ENCODE measurements around the gene PRKN. TPM values are rescaled to one million over a fixed set of nuclear protein-coding genes. Genes with fewer than 3 reads are reported as not detected.

Gene PRKN
- total RNA-seq, 1 donor from 2014 or later, result 1.3 TPM

GRCh38 chr6:162736961-162737360, 9.4 kb upstream of the PRKN start:
- no peaks in the 10 kb centered on the region for H3K36me3 ChIP-seq (ENCODE audit: insufficient read depth, low read length)
- Mint-ChIP-seq H3K27ac (ENCODE audit: unreplicated experiment) (no peak overlapping the region), H3K27me3 (ENCODE audit: low read depth, unreplicated experiment) (no peaks in the 10 kb centered on the region), H3K4me1 (ENCODE audit: low read depth, unreplicated experiment) (no peaks in the 10 kb centered on the region), H3K9me3 (ENCODE audit: unreplicated experiment) (no peaks in the 10 kb centered on the region), H3K36me3 (ENCODE audit: low read depth, unreplicated experiment) (no peaks in the 10 kb centered on the region), H3K4me3 (ENCODE audit: unreplicated experiment) (no peak overlapping the region)
- FAIRE-seq (no peak), DNase-seq (ENCODE audit: low read depth) (no peak)
- H3K4me1 ChIP-seq (ENCODE audit: insufficient read depth, low read length), result no peaks in the 10 kb centered on the region
- no peak overlapping the region for H3K4me3 ChIP-seq (ENCODE audit: insufficient read depth, low read depth, low read length)
- H3K27ac ChIP-seq (ENCODE audit: low read depth, low read length), result no peak overlapping the region
- H3K27me3 ChIP-seq (ENCODE audit: insufficient read depth, low read length), result no peaks in the 10 kb centered on the region
- no peak for TF ChIP-seq CTCF (IDR thresholded peaks at IDR 0.05; ENCODE audit: insufficient read depth, low read depth, low read length)
- TF ChIP-seq EZH2 (IDR thresholded peaks at IDR 0.05; ENCODE audit: insufficient read depth, low read length), result no peak
- no peaks in the 10 kb centered on the region for H4K20me1 ChIP-seq (ENCODE audit: insufficient read depth, low read length)
- H3K9ac ChIP-seq (ENCODE audit: low read length), result no peak overlapping the region
- no peaks in the 10 kb centered on the region for H3K79me2 ChIP-seq (ENCODE audit: insufficient read depth, low read length)
- no peaks in the 10 kb centered on the region for H3K9me3 ChIP-seq (ENCODE audit: insufficient read depth, low read depth, low read length)
- H2AFZ ChIP-seq (ENCODE audit: low read depth, low read length), result no peak overlapping the region
- no peak overlapping the region for H3K4me2 ChIP-seq (ENCODE audit: low read length)

DNA sequence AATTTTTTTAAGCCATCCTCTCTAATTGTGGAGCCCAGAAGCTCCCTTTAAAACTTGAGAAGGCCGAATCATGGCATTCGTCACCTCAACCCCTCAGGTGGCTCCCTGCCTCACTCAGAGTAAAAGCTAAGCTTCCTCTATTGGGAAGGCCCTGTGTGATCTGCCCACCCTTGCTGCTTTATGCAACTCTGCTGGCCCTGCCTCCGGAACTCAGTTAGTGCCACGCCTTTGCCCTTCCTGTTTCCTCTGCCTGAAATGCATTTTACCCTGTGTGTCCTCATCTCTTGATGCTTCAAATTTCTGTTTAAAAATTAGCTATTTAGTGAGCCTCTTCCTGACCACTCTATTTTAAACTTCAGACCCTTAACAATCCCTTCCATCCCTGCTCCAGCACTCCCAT, 5.9 kb upstream of the PRKN start:
- TF ChIP-seq EZH2 (IDR thresholded peaks at IDR 0.05; ENCODE audit: insufficient read depth, low read length) (no peak), CTCF (IDR thresholded peaks at IDR 0.05; ENCODE audit: insufficient read depth, low read depth, low read length) (no peak)
- H3K4me3 Mint-ChIP-seq (ENCODE audit: unreplicated experiment), result no peak overlapping the region
- no peaks in the 10 kb centered on the region for H3K9me3 Mint-ChIP-seq (ENCODE audit: unreplicated experiment)
- Histone ChIP-seq H3K9ac (ENCODE audit: low read length) (no peak overlapping the region), H3K4me3 (ENCODE audit: insufficient read depth, low read depth, low read length) (no peak overlapping the region), H4K20me1 (ENCODE audit: insufficient read depth, low read length) (no peaks in the 10 kb centered on the region), H3K4me2 (ENCODE audit: low read length) (no peak overlapping the region), H3K36me3 (ENCODE audit: insufficient read depth, low read length) (no peaks in the 10 kb centered on the region), H3K9me3 (ENCODE audit: insufficient read depth, low read depth, low read length) (no peaks in the 10 kb centered on the region), H3K4me1 (ENCODE audit: insufficient read depth, low read length) (no peaks in the 10 kb centered on the region), H2AFZ (ENCODE audit: low read depth, low read length) (no peak overlapping the region), H3K27me3 (ENCODE audit: insufficient read depth, low read length) (no peaks in the 10 kb centered on the region), H3K27ac (ENCODE audit: low read depth, low read length) (no peak overlapping the region), H3K79me2 (ENCODE audit: insufficient read depth, low read length) (no peaks in the 10 kb centered on the region)
- DNase-seq (ENCODE audit: low read depth), result no peak
- no peaks in the 10 kb centered on the region for H3K27me3 Mint-ChIP-seq (ENCODE audit: low read depth, unreplicated experiment)
- no peaks in the 10 kb centered on the region for H3K4me1 Mint-ChIP-seq (ENCODE audit: low read depth, unreplicated experiment)
- no peak overlapping the region for H3K27ac Mint-ChIP-seq (ENCODE audit: unreplicated experiment)
- no peak for FAIRE-seq
- H3K36me3 Mint-ChIP-seq (ENCODE audit: low read depth, unreplicated experiment), result no peaks in the 10 kb centered on the region

DNA sequence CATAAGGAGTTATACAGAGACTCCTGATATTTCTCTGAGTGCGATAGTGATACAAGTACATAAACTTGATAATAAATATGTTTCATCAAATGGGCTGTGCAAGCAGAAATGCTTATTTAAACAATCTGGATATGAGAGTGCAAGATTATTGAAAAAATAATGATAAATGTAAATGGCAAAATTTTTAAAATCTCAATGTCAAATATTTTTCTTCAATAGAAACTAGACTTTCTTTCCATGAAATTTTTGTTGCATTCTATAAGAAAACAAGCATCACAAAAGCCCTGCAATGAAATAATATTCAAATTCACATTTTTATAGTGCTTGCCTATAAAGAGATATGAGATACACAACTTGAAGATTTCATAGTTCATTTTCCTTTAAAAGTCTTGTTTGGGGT, 2.9 kb upstream of the PRKN start:
- no peaks in the 10 kb centered on the region for H3K4me1 Mint-ChIP-seq (ENCODE audit: low read depth, unreplicated experiment)
- no peaks in the 10 kb centered on the region for H3K9me3 Mint-ChIP-seq (ENCODE audit: unreplicated experiment)
- Histone ChIP-seq H4K20me1 (ENCODE audit: insufficient read depth, low read length) (no peaks in the 10 kb centered on the region), H3K4me1 (ENCODE audit: insufficient read depth, low read length) (peaks cover 6% of the 10 kb centered on the region), H2AFZ (ENCODE audit: low read depth, low read length) (no peak overlapping the region), H3K9me3 (ENCODE audit: insufficient read depth, low read depth, low read length) (no peaks in the 10 kb centered on the region), H3K4me3 (ENCODE audit: insufficient read depth, low read depth, low read length) (no peak overlapping the region), H3K27ac (ENCODE audit: low read depth, low read length) (no peak overlapping the region), H3K27me3 (ENCODE audit: insufficient read depth, low read length) (no peaks in the 10 kb centered on the region), H3K4me2 (ENCODE audit: low read length) (no peak overlapping the region), H3K9ac (ENCODE audit: low read length) (no peak overlapping the region), H3K79me2 (ENCODE audit: insufficient read depth, low read length) (no peaks in the 10 kb centered on the region), H3K36me3 (ENCODE audit: insufficient read depth, low read length) (no peaks in the 10 kb centered on the region)
- DNase-seq (ENCODE audit: low read depth), result no peak
- no peak overlapping the region for H3K4me3 Mint-ChIP-seq (ENCODE audit: unreplicated experiment)
- FAIRE-seq, result no peak
- TF ChIP-seq CTCF (IDR thresholded peaks at IDR 0.05; ENCODE audit: insufficient read depth, low read depth, low read length) (no peak), EZH2 (IDR thresholded peaks at IDR 0.05; ENCODE audit: insufficient read depth, low read length) (no peak)
- H3K27me3 Mint-ChIP-seq (ENCODE audit: low read depth, unreplicated experiment), result no peaks in the 10 kb centered on the region
- H3K27ac Mint-ChIP-seq (ENCODE audit: unreplicated experiment), result no peak overlapping the region
- no peaks in the 10 kb centered on the region for H3K36me3 Mint-ChIP-seq (ENCODE audit: low read depth, unreplicated experiment)
